HepG2 (cell line): ENCODE results near the gene FAM162A. TPM values are rescaled to one million over a fixed set of nuclear protein-coding genes. Genes with fewer than 3 reads are reported as not detected.

Experiments used
- BORCS8-MEF2B ChIP-seq: sonication (generic); formaldehyde crosslinking; IDR thresholded peaks from 2 replicates; pipeline ENCODE4 v1.8.0; 2022; ENCODE audit warnings: mild to moderate bottlenecking, missing genetic modification reagents
- CREB1 ChIP-seq, 2 experiments: fragments of 450-650 bp in 1 of 2; IDR thresholded peaks; 2 replicates each; pipeline ENCODE4 v1.6.1; 2016 to 2017; ENCODE audit warnings: control low read depth in 1 of 2, mild to moderate bottlenecking in 1 of 2, missing compliant biosample characterization in 1 of 2, missing genetic modification characterization in 1 of 2
- EED ChIP-seq: sonication (generic); formaldehyde crosslinking; IDR thresholded peaks from 2 replicates; pipeline ENCODE4 v1.5.0; 2020; ENCODE audit warnings: mild to moderate bottlenecking, missing genetic modification reagents
- GATA4 ChIP-seq: sonication (generic); IDR thresholded peaks from 2 replicates; pipeline ENCODE4 v1.6.1; 2016; ENCODE audit warnings: antibody characterized with exemption, low read depth, borderline replicate concordance
- GZF1 ChIP-seq: sonication (generic); formaldehyde crosslinking; IDR thresholded peaks from 2 replicates; pipeline ENCODE4 v1.5.1; 2020; ENCODE audit warnings: mild to moderate bottlenecking, missing genetic modification reagents
- MXD1 ChIP-seq: sonication (generic); formaldehyde crosslinking; IDR thresholded peaks from 2 replicates; pipeline ENCODE4 v1.4.0; 2020; ENCODE audit warnings: mild to moderate bottlenecking, missing genetic modification reagents
- NR2C2 ChIP-seq: sonication (generic); formaldehyde crosslinking; IDR thresholded peaks from 2 replicates; pipeline ENCODE4 v1.4.0; 2020; ENCODE audit warnings: missing genetic modification reagents, mild to moderate bottlenecking, moderate library complexity, borderline replicate concordance
- POLR2A ChIP-seq, 2 experiments: IDR thresholded peaks; 2 replicates each; pipeline ENCODE4 v1.6.1; 2011; ENCODE audit warnings: low read depth in 2 of 2, low read length in 2 of 2, mild to moderate bottlenecking in 1 of 2, moderate library complexity in 1 of 2; ENCODE audit not compliant: insufficient read depth in 1 of 2
- RARG ChIP-seq: sonication (generic); formaldehyde crosslinking; IDR thresholded peaks from 2 replicates; pipeline ENCODE4 v1.4.0; 2020; ENCODE audit warnings: low read depth, mild to moderate bottlenecking, missing genetic modification reagents
- RNF219 ChIP-seq: sonication (generic); formaldehyde crosslinking; IDR thresholded peaks from 2 replicates; pipeline ENCODE4 v1.5.0; 2020; ENCODE audit warnings: mild to moderate bottlenecking, missing genetic modification reagents
- SAP130 ChIP-seq: IDR thresholded peaks from 2 replicates; pipeline ENCODE4 v1.6.1; 2016; ENCODE audit warnings: low read depth
- ZBTB21 ChIP-seq: sonication (generic); formaldehyde crosslinking; IDR thresholded peaks from 2 replicates; pipeline ENCODE4 v1.4.0; 2020; ENCODE audit warnings: missing genetic modification reagents
- ZBTB7B ChIP-seq: sonication (generic); formaldehyde crosslinking; IDR thresholded peaks from 2 replicates; pipeline ENCODE4 v1.4.0; 2020; ENCODE audit warnings: missing genetic modification reagents
- ZFP90 ChIP-seq: sonication (generic); formaldehyde crosslinking; IDR thresholded peaks from 2 replicates; pipeline ENCODE4 v1.8.0; 2022; ENCODE audit warnings: missing genetic modification reagents, mild to moderate bottlenecking, inconsistent platforms, borderline replicate concordance
- ZFX ChIP-seq: sonication (generic); formaldehyde crosslinking; IDR thresholded peaks from 2 replicates; pipeline ENCODE4 v1.4.0; 2020; ENCODE audit warnings: mild to moderate bottlenecking, low read depth, missing genetic modification reagents, moderate library complexity
- ZHX1 ChIP-seq: sonication (generic); formaldehyde crosslinking; IDR thresholded peaks from 2 replicates; pipeline ENCODE4 v1.8.1; 2022; ENCODE audit warnings: low read depth, mild to moderate bottlenecking, missing genetic modification reagents
- ZNF124 ChIP-seq: sonication (generic); formaldehyde crosslinking; IDR thresholded peaks from 2 replicates; pipeline ENCODE4 v1.4.0; 2020; ENCODE audit warnings: missing genetic modification reagents
- ZNF331 ChIP-seq: sonication (generic); formaldehyde crosslinking; IDR thresholded peaks from 2 replicates; pipeline ENCODE4 v1.4.0; 2020; ENCODE audit warnings: missing genetic modification reagents
- ZNF383 ChIP-seq: sonication (generic); formaldehyde crosslinking; IDR thresholded peaks from 2 replicates; pipeline ENCODE4 v1.4.0; 2020; ENCODE audit warnings: missing genetic modification reagents, mild to moderate bottlenecking, borderline replicate concordance
- ZNF414 ChIP-seq: sonication (generic); formaldehyde crosslinking; IDR thresholded peaks from 2 replicates; pipeline ENCODE4 v1.5.0; 2020; ENCODE audit warnings: missing genetic modification reagents
- ZNF501 ChIP-seq: sonication (generic); formaldehyde crosslinking; IDR thresholded peaks from 2 replicates; pipeline ENCODE4 v1.5.1; 2020; ENCODE audit warnings: mild to moderate bottlenecking, moderate library complexity, missing genetic modification reagents
- ZNF547 ChIP-seq: sonication (generic); formaldehyde crosslinking; IDR thresholded peaks from 2 replicates; pipeline ENCODE4 v1.5.1; 2020; ENCODE audit warnings: mild to moderate bottlenecking, missing genetic modification reagents
- ZNF563 ChIP-seq: sonication (generic); formaldehyde crosslinking; IDR thresholded peaks from 2 replicates; pipeline ENCODE4 v1.8.0; 2022; ENCODE audit warnings: mild to moderate bottlenecking, moderate library complexity, missing genetic modification reagents
- ZNF703 ChIP-seq: sonication (generic); formaldehyde crosslinking; IDR thresholded peaks from 2 replicates; pipeline ENCODE4 v1.5.1; 2020; ENCODE audit warnings: missing genetic modification reagents, mild to moderate bottlenecking, moderate library complexity, borderline replicate concordance
- polyA plus RNA-seq, 8 experiments: library from polyadenylated mRNA; depleted of rRNA in 3 of 8; stranded (reverse) in 7 of 8; unstranded in 1 of 8; fragments of >200 nt; fragmentation: Illumina TruSeq in 4 of 8; extraction: Trizol in 4 of 8; gene quantifications; 2 replicates each; pipeline versions ENCODE4 v1.2.1 to v1.2.3, GENCODE V29; 2011 to 2016; ENCODE audit warnings: low read depth in 4 of 8, missing spikeins in 1 of 8, mixed read lengths in 1 of 8; ENCODE audit not compliant: insufficient read depth in 1 of 8
- total RNA-seq, 5 experiments: library from RNA; depleted of rRNA; stranded (reverse); fragments of >200 nt; fragmentation: Illumina TruSeq; extraction: Trizol; gene quantifications; 2 replicates each; pipeline ENCODE4 v1.2.3, GENCODE V29; 2016; ENCODE audit warnings: low read depth in 1 of 5

The FAM162A gene
- total and polyA plus RNA-seq, 2 of the 13 experiments (the other 11 are each of a cell fraction or from before 2014, with no cell fraction given), result 115 to 155 TPM

- TF ChIP-seq RARG (CRISPR knock-in tag), result peak; percentile 37; the same call in 1 of the 2 replicates
- peak; percentile 89; the same call in 1 of the 2 replicates for TF ChIP-seq MXD1 (CRISPR knock-in tag)
- TF ChIP-seq NR2C2 (CRISPR knock-in tag), result peak; percentile 74
- TF ChIP-seq ZHX1, result peak; percentile 44
- peak; percentile 40; the same call in 1 of the 2 replicates for TF ChIP-seq ZNF331
- TF ChIP-seq ZNF501 (CRISPR knock-in tag), result peak; percentile 94
- peak; percentile 94; the same call in 1 of the 2 replicates for TF ChIP-seq RNF219 (CRISPR knock-in tag)
- peak; percentile 46; the same call in 1 of the 2 replicates for TF ChIP-seq ZBTB21 (CRISPR knock-in tag)
- TF ChIP-seq POLR2A (IDR thresholded peaks at IDR 0.05; ENCODE audit: insufficient read depth in 1 of 2, low read depth in 2 of 2, low read length in 2 of 2), result peak; percentile 76 to 96
- TF ChIP-seq ZNF414 (CRISPR knock-in tag), result peak; percentile 88
- TF ChIP-seq ZNF563 (CRISPR knock-in tag), result peak; percentile 72; the same call in 1 of the 2 replicates
- peak; percentile 73 for TF ChIP-seq ZBTB7B (CRISPR knock-in tag)
- no peak for TF ChIP-seq CREB1 (IDR thresholded peaks at IDR 0.05)
- peak; percentile 78 for TF ChIP-seq CREB1 (CRISPR knock-in tag; IDR thresholded peaks at IDR 0.05)
- TF ChIP-seq ZNF703 (CRISPR knock-in tag), result peak; percentile 52; the same call in 1 of the 2 replicates
- peak; percentile 81 for TF ChIP-seq SAP130
- peak; percentile 87; the same call in 1 of the 2 replicates for TF ChIP-seq ZNF547
- TF ChIP-seq ZNF383 (CRISPR knock-in tag), result no peak
- TF ChIP-seq GZF1, result peak; percentile 74; the same call in 1 of the 2 replicates
- TF ChIP-seq ZNF124, result no peak
- TF ChIP-seq ZFX (CRISPR knock-in tag), result peak; percentile 95
- no peak for TF ChIP-seq GATA4
- TF ChIP-seq BORCS8-MEF2B (CRISPR knock-in tag), result peak; percentile 96
- peak; percentile 71; the same call in 1 of the 2 replicates for TF ChIP-seq EED (CRISPR knock-in tag)
- TF ChIP-seq ZFP90, result peak; percentile 77; the same call in 1 of the 2 replicates
Measured at GRCh38 chr3:122382888-122383666, 905 bp upstream of the FAM162A start, which contains the start of gene MIX23 (continued).
